MM.1S (cell line): ENCODE measurements around the gene RAPGEF3.

Source experiments
- DNase-seq: peaks from one replicate; pipeline ENCODE4 v3.0.0-alpha.2; 2015
- H2AFZ ChIP-seq: fragments of 300-600 bp; sonication (generic); 2 replicates; pipeline ENCODE4 v1.6.0; 2016; ENCODE audit warnings: antibody characterized with exemption, low read length
- H3F3A ChIP-seq: fragments of 300-600 bp; sonication (generic); 2 replicates; pipeline ENCODE4 v1.6.1; 2016; ENCODE audit warnings: mild to moderate bottlenecking, antibody characterized with exemption, low read length, moderate library complexity, mixed read lengths; ENCODE audit not compliant: insufficient read depth
- H3K27ac ChIP-seq: fragments of 300-600 bp; sonication (generic); 2 replicates; pipeline ENCODE4 v1.5.1; 2016; ENCODE audit warnings: mild to moderate bottlenecking, low read length
- H3K27me3 ChIP-seq: fragments of 300-600 bp; sonication (generic); replicated peaks from 2 replicates; pipeline ENCODE4 v1.6.0; 2016; ENCODE audit warnings: low read length; ENCODE audit not compliant: insufficient read depth
- H3K36me3 ChIP-seq: fragments of 300-600 bp; sonication (generic); replicated peaks from 2 replicates; pipeline ENCODE4 v1.6.1; 2016; ENCODE audit warnings: mild to moderate bottlenecking, low read length, mixed read lengths; ENCODE audit not compliant: insufficient read depth
- H3K4me1 ChIP-seq: fragments of 300-600 bp; sonication (generic); 2 replicates; pipeline ENCODE4 v1.6.1; 2016; ENCODE audit warnings: low read length, mixed read lengths
- H3K4me2 ChIP-seq: fragments of 300-600 bp; sonication (generic); 2 replicates; pipeline ENCODE4 v1.6.0; 2016; ENCODE audit warnings: low read depth, low read length
- H3K4me3 ChIP-seq: fragments of 300-600 bp; sonication (generic); 2 replicates; pipeline ENCODE4 v1.5.1; 2016; ENCODE audit warnings: low read length, mixed read lengths
- H3K79me2 ChIP-seq: fragments of 300-600 bp; sonication (generic); 2 replicates; pipeline ENCODE4 v1.6.1; 2016; ENCODE audit warnings: mixed run types, low read length, mixed read lengths
- H3K9ac ChIP-seq: fragments of 300-600 bp; sonication (generic); 2 replicates; pipeline ENCODE4 v1.6.1; 2016; ENCODE audit warnings: low read length, mixed read lengths
- H3K9me2 ChIP-seq: fragments of 300-600 bp; sonication (generic); replicated peaks from 2 replicates; pipeline ENCODE4 v1.6.1; 2016; ENCODE audit warnings: mild to moderate bottlenecking, low read length, mixed read lengths; ENCODE audit not compliant: insufficient read depth
- H3K9me3 ChIP-seq: fragments of 300-600 bp; sonication (generic); replicated peaks from 2 replicates; pipeline ENCODE4 v1.6.1; 2016; ENCODE audit warnings: mild to moderate bottlenecking, low read length, mixed read lengths; ENCODE audit not compliant: insufficient read depth
- H4K20me1 ChIP-seq: fragments of 300-600 bp; sonication (generic); 2 replicates; pipeline ENCODE4 v1.6.1; 2016; ENCODE audit warnings: mild to moderate bottlenecking, low read length, moderate library complexity, mixed read lengths; ENCODE audit not compliant: insufficient read depth
- CTCF ChIP-seq: fragments of 300-600 bp; sonication (generic); IDR thresholded peaks from 2 replicates; pipeline ENCODE4 v1.5.1; 2016; ENCODE audit warnings: antibody characterized with exemption, low read length, mixed read lengths
- EZH2 ChIP-seq: fragments of 300-600 bp; sonication (generic); optimal IDR thresholded peaks from 2 replicates; pipeline ENCODE3; 2017; ENCODE audit warnings: low read depth, mild to moderate bottlenecking, antibody characterized with exemption, low read length, mixed read lengths
- EZH2phosphoT487 ChIP-seq: fragments of 300-600 bp; sonication (generic); IDR thresholded peaks from 2 replicates; pipeline ENCODE4 v1.6.1; 2018; ENCODE audit warnings: antibody characterized with exemption, low read length

RAPGEF3 gene

DNA sequence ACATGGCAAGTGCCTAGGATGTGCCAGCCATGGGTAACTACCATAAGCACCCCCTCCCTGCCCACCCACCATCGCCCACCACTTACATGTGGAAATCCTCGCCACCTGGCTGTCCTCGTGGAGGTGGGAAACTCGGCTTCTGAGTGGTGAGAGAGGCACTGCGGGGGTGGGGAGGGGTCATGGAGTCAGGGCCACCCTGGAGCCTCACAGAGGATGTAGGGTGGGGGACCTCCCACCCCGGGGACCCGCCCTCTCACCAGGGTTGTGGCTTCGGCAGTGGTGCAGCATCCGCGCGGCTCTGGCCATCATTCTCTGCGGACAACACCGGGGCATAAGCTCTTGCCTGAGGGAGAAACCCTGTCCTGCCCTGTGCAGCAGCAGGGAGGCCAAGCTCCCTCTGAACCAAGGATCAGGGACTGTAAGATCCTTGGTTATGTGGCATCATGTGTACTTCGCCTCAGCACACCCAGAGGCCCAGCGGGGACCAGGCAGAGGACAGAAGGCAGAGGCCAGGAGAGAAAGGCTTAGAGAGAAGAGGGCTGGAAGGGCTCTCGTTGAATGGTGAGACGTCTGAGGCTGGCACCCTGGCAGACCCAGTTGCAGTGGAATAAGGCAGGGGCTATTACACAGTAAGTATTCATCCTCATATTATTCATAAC is 20.6 kb downstream of the RAPGEF3 start:
- H3K4me3 ChIP-seq = no peak overlapping the region
- DNase-seq = no peak
- no peaks in the 10 kb centered on the region for H3K9me2 ChIP-seq
- H3K9me3 ChIP-seq = no peaks in the 10 kb centered on the region
- TF ChIP-seq CTCF = no peak
- no peak for TF ChIP-seq EZH2
- TF ChIP-seq EZH2phosphoT487 = no peak
- no peak overlapping the region for H2AFZ ChIP-seq
- H3K79me2 ChIP-seq = no peaks in the 10 kb centered on the region
- H3K4me2 ChIP-seq = no peak overlapping the region
- H4K20me1 ChIP-seq = no peaks in the 10 kb centered on the region
- H3K27me3 ChIP-seq = no peaks in the 10 kb centered on the region
- H3K36me3 ChIP-seq = no peaks in the 10 kb centered on the region
- no peak overlapping the region for H3K27ac ChIP-seq
- H3F3A ChIP-seq = peaks cover 5% of the 10 kb centered on the region; the same call in 1 of the 2 replicates
- H3K4me1 ChIP-seq = peaks cover 14% of the 10 kb centered on the region
- H3K9ac ChIP-seq = no peak overlapping the region

DNA sequence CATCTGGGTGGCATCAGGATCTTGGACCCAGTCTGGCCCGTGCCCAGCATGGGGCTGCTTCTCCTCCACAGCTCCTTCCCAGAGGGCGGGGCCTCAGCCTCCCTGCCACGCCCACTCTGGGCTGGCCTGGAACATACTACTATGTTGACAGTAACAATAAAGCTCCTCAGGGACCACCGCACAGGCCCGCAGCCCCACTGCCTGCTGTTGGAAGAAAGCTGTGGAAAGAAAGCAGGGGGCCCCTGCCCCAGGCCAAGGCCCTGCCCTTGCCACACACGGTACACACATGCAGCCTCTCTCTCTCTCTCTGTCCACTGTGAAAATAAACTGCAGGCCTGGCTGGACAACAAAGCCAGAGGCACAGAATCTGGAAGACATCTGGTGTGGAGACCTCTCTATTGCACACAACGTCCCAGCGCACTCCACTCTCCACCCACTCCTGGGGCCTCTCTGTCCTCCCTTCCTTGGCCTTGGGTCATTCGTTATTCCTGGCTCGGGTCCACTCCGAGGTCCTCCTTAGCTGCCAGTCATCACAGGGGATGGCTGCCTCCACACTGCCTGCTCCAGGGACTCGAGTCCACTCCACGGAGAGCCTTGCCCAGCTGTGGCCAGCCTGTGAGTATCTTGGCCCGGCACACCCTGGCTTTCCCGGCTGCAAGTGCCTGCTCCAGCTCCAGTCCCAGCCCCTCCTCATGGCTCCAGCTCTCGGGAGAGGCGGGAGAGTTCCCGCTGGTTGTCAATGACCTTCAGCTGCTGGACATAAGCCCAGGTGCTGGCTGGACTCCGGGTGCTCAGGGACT is 21.6 kb downstream of the RAPGEF3 start:
- Histone ChIP-seq H3F3A (peaks cover 5% of the 10 kb centered on the region; the same call in 1 of the 2 replicates), H3K36me3 (no peaks in the 10 kb centered on the region), H3K4me3 (no peak overlapping the region), H3K9me3 (no peaks in the 10 kb centered on the region), H2AFZ (no peak overlapping the region), H4K20me1 (no peaks in the 10 kb centered on the region), H3K9me2 (no peaks in the 10 kb centered on the region), H3K79me2 (no peaks in the 10 kb centered on the region), H3K27me3 (no peaks in the 10 kb centered on the region), H3K4me2 (no peak overlapping the region), H3K4me1 (peaks cover 14% of the 10 kb centered on the region), H3K9ac (no peak overlapping the region), H3K27ac (no peak overlapping the region)
- no peak for DNase-seq
- no peak for TF ChIP-seq EZH2phosphoT487
- no peak for TF ChIP-seq EZH2
- no peak for TF ChIP-seq CTCF

GRCh38 chr12:47736216-47736615 is 22.5 kb downstream of the RAPGEF3 start:
- no peak overlapping the region for H3K27ac ChIP-seq
- H3K9me3 ChIP-seq = no peaks in the 10 kb centered on the region
- no peaks in the 10 kb centered on the region for H4K20me1 ChIP-seq
- no peak overlapping the region for H2AFZ ChIP-seq
- H3K9me2 ChIP-seq = no peaks in the 10 kb centered on the region
- H3F3A ChIP-seq = no peaks in the 10 kb centered on the region
- H3K27me3 ChIP-seq = no peaks in the 10 kb centered on the region
- no peaks in the 10 kb centered on the region for H3K79me2 ChIP-seq
- H3K4me2 ChIP-seq = no peak overlapping the region
- H3K36me3 ChIP-seq = no peaks in the 10 kb centered on the region
- no peak for DNase-seq
- TF ChIP-seq EZH2phosphoT487 (no peak), CTCF (no peak), EZH2 (no peak)
- no peak overlapping the region for H3K4me3 ChIP-seq
- no peak overlapping the region for H3K9ac ChIP-seq
- peaks cover 7% of the 10 kb centered on the region for H3K4me1 ChIP-seq
